ENCODE measurements around the gene ADAM12.

Gene ADAM12

DNA sequence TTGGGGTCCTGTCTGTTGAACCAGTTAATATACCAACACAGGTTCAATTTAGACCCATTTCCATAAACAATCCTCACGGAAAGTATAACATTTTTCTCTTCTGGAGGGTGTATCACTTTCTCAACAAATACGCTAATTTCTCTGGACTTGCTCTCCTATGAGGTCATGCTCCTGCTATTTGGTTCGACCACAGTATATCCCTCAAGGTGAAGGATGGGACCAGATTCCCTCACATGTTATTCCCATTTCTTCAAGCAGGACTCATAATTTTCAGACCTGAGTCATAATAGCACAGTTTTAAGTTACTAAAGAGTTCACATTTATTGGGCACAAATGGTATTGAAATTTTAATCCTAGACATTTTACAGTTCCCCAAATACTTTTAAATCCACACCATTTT lies 57.2 kb downstream of the ADAM12 start:
- CTCF ChIA-PET = no interaction called here
- no peak for DNase-seq (ENCODE audit: low read depth, low spot score)
- POLR2A ChIA-PET = no interaction called here
- H3K4me3 ChIP-seq (ENCODE audit: low read depth, low read length) = no peak overlapping the region
- TF ChIP-seq, protein P1, sequence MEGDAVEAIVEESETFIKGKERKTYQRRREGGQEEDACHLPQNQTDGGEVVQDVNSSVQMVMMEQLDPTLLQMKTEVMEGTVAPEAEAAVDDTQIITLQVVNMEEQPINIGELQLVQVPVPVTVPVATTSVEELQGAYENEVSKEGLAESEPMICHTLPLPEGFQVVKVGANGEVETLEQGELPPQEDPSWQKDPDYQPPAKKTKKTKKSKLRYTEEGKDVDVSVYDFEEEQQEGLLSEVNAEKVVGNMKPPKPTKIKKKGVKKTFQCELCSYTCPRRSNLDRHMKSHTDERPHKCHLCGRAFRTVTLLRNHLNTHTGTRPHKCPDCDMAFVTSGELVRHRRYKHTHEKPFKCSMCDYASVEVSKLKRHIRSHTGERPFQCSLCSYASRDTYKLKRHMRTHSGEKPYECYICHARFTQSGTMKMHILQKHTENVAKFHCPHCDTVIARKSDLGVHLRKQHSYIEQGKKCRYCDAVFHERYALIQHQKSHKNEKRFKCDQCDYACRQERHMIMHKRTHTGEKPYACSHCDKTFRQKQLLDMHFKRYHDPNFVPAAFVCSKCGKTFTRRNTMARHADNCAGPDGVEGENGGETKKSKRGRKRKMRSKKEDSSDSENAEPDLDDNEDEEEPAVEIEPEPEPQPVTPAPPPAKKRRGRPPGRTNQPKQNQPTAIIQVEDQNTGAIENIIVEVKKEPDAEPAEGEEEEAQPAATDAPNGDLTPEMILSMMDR (IDR thresholded peaks at IDR 0.05; ENCODE audit: insufficient read depth, low read length, missing control alignments) = no peak

DNA sequence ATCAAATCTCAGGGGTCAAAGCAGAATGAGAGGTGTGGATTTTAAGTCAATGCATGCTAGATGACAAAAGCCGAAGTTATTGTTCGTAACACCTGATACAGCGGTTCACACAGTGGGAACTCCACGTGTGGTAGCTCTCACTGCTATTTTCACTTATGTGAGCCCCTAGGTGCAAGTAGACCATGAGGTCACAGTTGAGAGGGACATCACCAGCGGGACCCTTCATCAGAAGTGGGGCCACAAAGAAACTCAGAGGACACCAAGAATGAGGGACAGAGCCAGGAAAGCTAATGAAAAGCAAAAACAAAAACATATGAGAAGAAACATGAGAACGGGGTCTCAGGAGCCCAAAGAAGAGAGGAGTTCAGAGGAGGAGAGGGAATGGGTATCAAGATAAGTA lies 63.5 kb downstream of the ADAM12 start:
- no peak for DNase-seq (ENCODE audit: low read depth, low spot score)
- TF ChIP-seq, protein P1 (IDR thresholded peaks at IDR 0.05; ENCODE audit: insufficient read depth, low read length, missing control alignments) = no peak
- ChIA-PET POLR2A (no interaction called here), CTCF (interaction anchor here (1.4 kb wide), 1 partner anchor 9 kb away, joined by 6 read pairs; no protein-coding TSS in a partner anchor)
- H3K4me3 ChIP-seq (ENCODE audit: low read depth, low read length) = no peak overlapping the region

DNA sequence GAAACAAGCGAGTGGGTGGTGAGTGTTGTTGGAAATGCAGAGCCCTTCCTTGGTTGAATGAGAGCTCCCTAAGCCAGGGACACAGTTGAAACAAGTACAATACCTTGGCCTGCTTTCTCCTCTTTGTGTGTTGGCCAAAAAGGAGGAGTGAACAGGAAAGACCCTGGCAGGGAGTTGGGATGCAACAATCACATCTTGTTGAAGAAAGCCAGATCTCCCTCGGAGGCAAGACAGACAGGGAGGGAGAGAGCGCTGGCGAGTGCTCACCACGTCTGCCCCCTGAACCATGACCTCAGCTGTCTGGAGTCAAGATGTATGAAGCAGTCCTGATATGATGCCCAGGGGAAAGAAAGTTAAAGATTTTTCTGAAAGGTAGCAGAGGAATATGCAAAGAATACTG lies 66.8 kb downstream of the ADAM12 start:
- H3K4me3 ChIP-seq (ENCODE audit: low read depth, low read length) = no peak overlapping the region
- no peak for DNase-seq (ENCODE audit: low read depth, low spot score)
- CTCF ChIA-PET = interaction anchor here (0.7 to 1.0 kb wide), 2 partner anchors 11 to 46 kb away, joined by 3 to 4 read pairs; no protein-coding TSS in a partner anchor
- POLR2A ChIA-PET = no interaction called here
- TF ChIP-seq, protein P1 (IDR thresholded peaks at IDR 0.05; ENCODE audit: insufficient read depth, low read length, missing control alignments) = no peak

DNA sequence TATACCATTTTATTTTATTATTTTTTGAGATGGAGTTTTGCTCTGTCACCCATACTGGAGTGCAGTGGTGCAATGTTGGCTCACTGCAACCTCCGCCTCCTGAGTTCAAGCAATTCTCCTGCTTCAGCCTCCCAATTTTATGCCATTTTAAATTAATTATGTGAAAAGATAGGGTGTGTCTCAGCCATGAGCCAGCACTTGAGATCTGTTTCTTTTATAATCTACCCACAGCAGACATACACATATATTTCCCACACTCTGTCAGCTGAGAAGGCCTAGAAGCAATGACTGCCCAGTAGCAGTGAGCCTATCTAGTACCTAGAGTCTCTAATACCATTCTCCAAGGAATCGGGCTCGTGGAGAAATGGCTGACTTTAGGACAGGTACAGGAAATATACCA lies 70.5 kb downstream of the ADAM12 start:
- ChIA-PET CTCF (interaction anchor here (0.8 kb wide), 1 partner anchor 383 kb away, joined by 3 read pairs; no protein-coding TSS in a partner anchor), POLR2A (no interaction called here)
- TF ChIP-seq, protein P1 (IDR thresholded peaks at IDR 0.05; ENCODE audit: insufficient read depth, low read length, missing control alignments) = no peak
- DNase-seq (ENCODE audit: low read depth, low spot score) = no peak
- H3K4me3 ChIP-seq (ENCODE audit: low read depth, low read length) = no peak overlapping the region

DNA sequence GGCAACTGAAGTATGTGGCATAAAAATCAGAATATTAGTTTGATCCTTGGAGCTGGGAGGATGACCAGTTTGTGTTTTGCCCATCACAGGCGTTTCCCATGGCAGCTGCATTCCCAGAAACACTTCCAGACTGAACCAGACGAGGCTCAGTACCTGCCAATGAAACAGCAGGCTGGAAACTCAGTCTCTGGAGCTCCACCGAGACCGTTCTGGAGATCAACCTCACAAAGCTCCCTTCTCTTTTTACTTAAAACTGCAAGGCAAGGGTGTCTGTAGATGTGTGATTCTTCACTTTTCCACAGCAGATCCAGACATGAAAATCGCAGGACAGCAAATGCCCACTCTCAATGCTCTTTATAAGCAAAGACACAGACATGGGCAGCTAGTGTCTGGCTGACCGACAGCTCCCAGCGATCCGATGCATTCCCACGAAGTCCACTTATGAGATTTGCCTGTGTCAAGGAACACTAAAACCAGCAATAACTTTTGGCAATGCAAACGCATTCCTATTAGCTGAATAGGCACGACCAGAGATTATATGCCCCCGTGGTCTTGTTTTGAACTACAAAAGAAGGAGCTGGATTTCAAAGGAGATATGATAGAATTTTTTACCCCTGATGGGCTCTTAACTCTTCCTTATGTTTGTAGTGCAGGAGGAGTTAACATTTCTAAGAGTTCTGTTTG lies 72.6 kb downstream of the ADAM12 start:
- TF ChIP-seq, protein P1 (IDR thresholded peaks at IDR 0.05; ENCODE audit: insufficient read depth, low read length, missing control alignments) = no peak
- POLR2A ChIA-PET = interaction anchor here (1.0 to 1.3 kb wide), 2 partner anchors 15 to 63 kb away, joined by 3 to 4 read pairs; no protein-coding TSS in a partner anchor

DNA sequence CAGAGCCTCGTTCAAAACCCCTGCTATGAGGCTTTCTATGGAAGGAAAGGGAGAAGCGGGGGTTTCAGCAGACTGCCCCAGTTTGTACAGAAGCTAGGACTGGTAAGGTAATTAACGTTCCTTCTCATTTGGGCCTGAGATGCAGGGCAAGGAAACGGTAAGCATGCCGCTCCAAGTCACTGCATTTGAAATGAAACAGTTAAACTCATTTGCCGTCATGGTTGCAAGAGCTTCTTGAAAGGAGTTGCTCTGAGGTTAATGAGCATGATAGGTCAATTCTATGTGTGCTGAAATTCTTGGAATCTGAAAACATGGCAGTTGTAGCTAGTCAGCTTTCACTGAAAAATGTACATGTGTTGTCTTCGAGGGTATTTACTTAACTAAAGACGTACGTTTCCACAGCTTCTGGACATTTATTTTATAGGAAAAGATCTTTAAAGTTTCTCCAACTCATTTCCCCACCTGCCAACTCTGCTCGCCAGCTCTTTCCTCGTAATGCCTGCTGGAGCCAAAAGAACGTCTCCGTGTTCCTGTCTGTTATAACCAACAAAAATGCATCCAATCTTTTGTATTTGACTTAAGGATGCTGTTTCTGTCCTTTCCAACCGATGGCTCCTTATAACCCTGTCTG lies 73.3 kb downstream of the ADAM12 start:
- TF ChIP-seq, protein P1 (IDR thresholded peaks at IDR 0.05; ENCODE audit: insufficient read depth, low read length, missing control alignments) = no peak
- DNase-seq (ENCODE audit: low read depth, low spot score) = no peak
- no peak overlapping the region for H3K4me3 ChIP-seq (ENCODE audit: low read depth, low read length)
- ChIA-PET POLR2A (interaction anchor here (1.0 to 1.3 kb wide), 2 partner anchors 15 to 62 kb away, joined by 3 to 4 read pairs; no protein-coding TSS in a partner anchor), CTCF (interaction anchor here (0.7 to 2.9 kb wide), 6 partner anchors 9 to 333 kb away, joined by 3 to 14 read pairs (median 4); no protein-coding TSS in a partner anchor)

More for the DNA sequence above, 72.6 kb downstream of the ADAM12 start:
- CTCF ChIA-PET = interaction anchor here (0.6 to 2.9 kb wide), 8 partner anchors 8 to 373 kb away, joined by 3 to 14 read pairs (median 3); no protein-coding TSS in a partner anchor
- DNase-seq (ENCODE audit: low read depth, low spot score) = peak; percentile 9
- H3K4me3 ChIP-seq (ENCODE audit: low read depth, low read length) = no peak overlapping the region

Measured in AG04449 (cell line).